Trophoblast cell (in vitro differentiated cells and primary cell): ENCODE data around the gene SDK2.

Experiments
- DNase-seq, 2 donors: peaks; one replicate each; pipeline ENCODE4 v3.0.0-alpha.2; 2016
- H2AFZ ChIP-seq: 2 replicates; pipeline ENCODE4 v1.6.1; 2013; ENCODE audit warnings: low read length, moderate library complexity, mild to moderate bottlenecking; ENCODE audit not compliant: insufficient read depth, poor library complexity
- H2AK5ac ChIP-seq: 2 replicates; pipeline ENCODE4 v1.6.1; 2013; ENCODE audit warnings: mild to moderate bottlenecking, low read length
- H2BK120ac ChIP-seq: 2 replicates; pipeline ENCODE4 v1.6.1; 2013; ENCODE audit warnings: low read length, mild to moderate bottlenecking, moderate library complexity; ENCODE audit not compliant: insufficient read depth, poor library complexity
- H2BK12ac ChIP-seq: 2 replicates; pipeline ENCODE4 v1.6.1; 2013; ENCODE audit warnings: mild to moderate bottlenecking, low read length, moderate library complexity
- H2BK5ac ChIP-seq: 2 replicates; pipeline ENCODE4 v1.6.1; 2013; ENCODE audit warnings: low read length, low read depth, moderate library complexity, mild to moderate bottlenecking; ENCODE audit not compliant: poor library complexity
- H3K14ac ChIP-seq: 2 replicates; pipeline ENCODE4 v1.6.1; 2013; ENCODE audit warnings: mild to moderate bottlenecking, low read length
- H3K18ac ChIP-seq: 2 replicates; pipeline ENCODE4 v1.6.1; 2013; ENCODE audit warnings: mild to moderate bottlenecking, low read length
- H3K23ac ChIP-seq: 2 replicates; pipeline ENCODE4 v1.6.1; 2013; ENCODE audit warnings: low read length
- H3K27ac ChIP-seq: 2 replicates; pipeline ENCODE4 v1.5.1; 2013; ENCODE audit warnings: low read depth, mild to moderate bottlenecking, inconsistent platforms, low read length, moderate library complexity
- H3K27me3 ChIP-seq: 2 replicates; pipeline ENCODE4 v1.6.1; 2013; ENCODE audit warnings: inconsistent platforms, mild to moderate bottlenecking, low read length, moderate library complexity; ENCODE audit not compliant: insufficient read depth
- H3K36me3 ChIP-seq, 2 experiments: 1 replicate in 1 of 2; 2 replicates in 1 of 2; pipeline ENCODE4 v1.6.1; 2013; ENCODE audit warnings: low read length in 2 of 2, mild to moderate bottlenecking in 2 of 2, moderate library complexity in 1 of 2; ENCODE audit not compliant: insufficient read depth in 2 of 2, control insufficient read depth in 1 of 2
- H3K4ac ChIP-seq: 2 replicates; pipeline ENCODE4 v1.6.1; 2013; ENCODE audit warnings: low read depth, mild to moderate bottlenecking, low read length, moderate library complexity
- H3K4me1 ChIP-seq, 2 experiments: 1 replicate in 1 of 2; 2 replicates in 1 of 2; pipeline ENCODE4 v1.6.1; 2013; ENCODE audit warnings: low read length in 2 of 2, mild to moderate bottlenecking in 2 of 2, moderate library complexity in 1 of 2; ENCODE audit not compliant: insufficient read depth in 2 of 2, control insufficient read depth in 1 of 2
- H3K4me2 ChIP-seq: 2 replicates; pipeline ENCODE4 v1.6.1; 2013; ENCODE audit warnings: inconsistent platforms, mild to moderate bottlenecking, low read length, moderate library complexity
- H3K4me3 ChIP-seq: 2 replicates; pipeline ENCODE4 v1.5.1; 2013; ENCODE audit warnings: mild to moderate bottlenecking, low read depth, low read length, inconsistent platforms
- H3K79me1 ChIP-seq: one replicate; pipeline ENCODE4 v1.6.1; 2013; ENCODE audit warnings: low read length
- H3K79me2 ChIP-seq: 2 replicates; pipeline ENCODE4 v1.6.1; 2013; ENCODE audit warnings: low read length, mild to moderate bottlenecking; ENCODE audit not compliant: control insufficient read depth, insufficient read depth, poor library complexity
- H3K9ac ChIP-seq: 2 replicates; pipeline ENCODE4 v1.6.1; 2013; ENCODE audit warnings: mild to moderate bottlenecking, low read length
- H3K9me3 ChIP-seq: 2 replicates; pipeline ENCODE4 v1.6.1; 2013; ENCODE audit warnings: low read depth, mild to moderate bottlenecking, control low read depth, inconsistent platforms, low read length; ENCODE audit not compliant: insufficient read depth
- H4K12ac ChIP-seq: 2 replicates; pipeline ENCODE4 v1.6.1; 2013; ENCODE audit warnings: low read depth, mild to moderate bottlenecking, low read length, moderate library complexity
- H4K8ac ChIP-seq: 2 replicates; pipeline ENCODE4 v1.6.1; 2013; ENCODE audit warnings: low read depth, mild to moderate bottlenecking, low read length, moderate library complexity
- H4K91ac ChIP-seq: one replicate; pipeline ENCODE4 v1.6.1; 2013; ENCODE audit warnings: low read depth, mild to moderate bottlenecking, low read length, moderate library complexity
- WGBS: extraction: QIAGEN DNeasy Blood & Tissue Kit; methylation state at CpG from one replicate; pipeline ENCODE4 v1.1.7; 2013; ENCODE audit warnings: missing lambda C conversion rate; ENCODE audit not compliant: insufficient read length, insufficient coverage; ENCODE audit errors: extremely low coverage; 5-methylcytosine and 5-hydroxymethylcytosine counted together

Gene SDK2

GRCh38 chr17:73376636-73377035 is 267.6 kb downstream of the SDK2 start:
- Histone ChIP-seq H3K4ac (no peak overlapping the region), H3K27me3 (no peaks in the 10 kb centered on the region), H3K18ac (no peak overlapping the region), H2BK12ac (no peak overlapping the region), H3K4me1 (no peaks in the 10 kb centered on the region), H4K12ac (no peak overlapping the region), H3K14ac (no peak overlapping the region), H3K79me2 (no peaks in the 10 kb centered on the region), H3K23ac (no peak overlapping the region), H2BK5ac (no peak overlapping the region), H3K36me3 (peaks cover 4 to 13% of the 10 kb centered on the region in 2 experiments), H3K27ac (no peak overlapping the region), H3K4me2 (no peak overlapping the region), H4K8ac (no peak overlapping the region), H3K79me1 (no peaks in the 10 kb centered on the region), H3K4me3 (no peak overlapping the region), H3K9ac (no peak overlapping the region), H2BK120ac (no peak overlapping the region), H2AFZ (no peak overlapping the region), H4K91ac (no peak overlapping the region), H3K9me3 (peaks cover 2% of the 10 kb centered on the region), H2AK5ac (no peak overlapping the region)
- no peak for DNase-seq
- WGBS = no CpG with 5 or more reads among the region's 3 CpGs

DNA sequence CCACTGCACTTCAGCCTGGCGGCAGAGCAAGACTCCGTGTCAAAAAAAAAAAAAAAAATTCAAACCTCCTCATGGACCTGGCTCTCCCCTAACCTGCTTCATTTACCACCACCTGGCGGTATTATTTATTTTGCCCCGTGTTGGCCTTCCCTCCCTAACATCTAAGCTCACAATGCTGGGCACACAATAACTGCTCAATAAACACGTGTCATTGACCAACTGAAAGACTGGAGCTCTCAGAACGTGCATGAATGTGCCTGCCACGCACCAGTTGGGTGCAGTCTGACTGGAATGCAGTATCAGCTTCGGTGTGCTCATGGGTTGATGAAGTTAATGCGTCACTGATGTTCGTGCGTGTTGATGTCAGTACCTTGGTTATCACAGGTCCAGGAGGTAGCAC is 268.1 kb downstream of the SDK2 start:
- Histone ChIP-seq H3K4me3 (no peak overlapping the region), H3K14ac (no peak overlapping the region), H2BK12ac (no peak overlapping the region), H3K9ac (no peak overlapping the region), H3K4me2 (no peak overlapping the region), H2AK5ac (no peak overlapping the region), H3K9me3 (peaks cover 2% of the 10 kb centered on the region), H4K12ac (no peak overlapping the region), H4K8ac (no peak overlapping the region), H3K79me2 (no peaks in the 10 kb centered on the region), H3K27ac (no peak overlapping the region), H3K23ac (no peak overlapping the region), H2AFZ (no peak overlapping the region), H4K91ac (no peak overlapping the region), H3K79me1 (no peaks in the 10 kb centered on the region), H2BK120ac (no peak overlapping the region), H2BK5ac (no peak overlapping the region), H3K18ac (no peak overlapping the region), H3K36me3 (peaks cover 4 to 13% of the 10 kb centered on the region in 2 experiments), H3K27me3 (no peaks in the 10 kb centered on the region), H3K4me1 (no peaks in the 10 kb centered on the region), H3K4ac (no peak overlapping the region)
- WGBS = no CpG with 5 or more reads among the region's 11 CpGs
- no peak for DNase-seq

DNA sequence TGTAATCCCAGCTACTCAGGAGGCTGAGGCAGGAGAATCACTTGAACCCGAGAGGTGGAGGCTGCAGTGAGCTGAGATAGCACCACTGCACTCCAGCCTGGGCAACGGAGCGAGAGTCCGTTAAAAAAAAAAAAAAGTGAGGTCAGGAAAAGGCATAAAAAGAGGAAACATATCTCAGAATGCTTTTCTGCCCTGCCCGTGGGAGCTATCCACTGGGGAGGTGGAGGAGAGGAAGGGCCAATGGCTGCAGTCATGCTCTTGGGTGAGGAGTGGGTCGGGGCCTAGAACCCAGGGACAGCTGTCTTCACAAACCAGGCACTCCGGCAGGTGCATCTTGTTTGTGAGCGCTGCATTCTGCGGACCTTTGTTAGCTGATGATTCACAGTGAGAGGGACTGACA is 272.4 kb downstream of the SDK2 start:
- no peak for DNase-seq
- H4K12ac ChIP-seq = no peak overlapping the region
- no peaks in the 10 kb centered on the region for H3K79me1 ChIP-seq
- no peak overlapping the region for H4K8ac ChIP-seq
- no peak overlapping the region for H4K91ac ChIP-seq
- no peak overlapping the region for H2BK5ac ChIP-seq
- no peak overlapping the region for H2BK12ac ChIP-seq
- H2BK120ac ChIP-seq = no peak overlapping the region
- H3K18ac ChIP-seq = no peak overlapping the region
- H3K79me2 ChIP-seq = no peaks in the 10 kb centered on the region
- H3K27ac ChIP-seq = no peak overlapping the region
- no peak overlapping the region for H3K14ac ChIP-seq
- WGBS = no CpG with 5 or more reads among the region's 9 CpGs
- no peak overlapping the region for H3K4me2 ChIP-seq
- no peak overlapping the region for H2AFZ ChIP-seq
- peaks cover 3 to 7% of the 10 kb centered on the region in 2 experiments for H3K36me3 ChIP-seq
- no peaks in the 10 kb centered on the region for H3K4me1 ChIP-seq
- no peak overlapping the region for H3K4me3 ChIP-seq
- no peak overlapping the region for H2AK5ac ChIP-seq
- H3K27me3 ChIP-seq = no peaks in the 10 kb centered on the region
- peaks cover under 1% of the 10 kb centered on the region for H3K9me3 ChIP-seq
- no peak overlapping the region for H3K9ac ChIP-seq
- no peak overlapping the region for H3K4ac ChIP-seq
- no peak overlapping the region for H3K23ac ChIP-seq

GRCh38 chr17:73371285-73371684 is 273.0 kb downstream of the SDK2 start:
- H3K27ac ChIP-seq = no peak overlapping the region
- no peak overlapping the region for H3K14ac ChIP-seq
- no peaks in the 10 kb centered on the region for H3K27me3 ChIP-seq
- no peak overlapping the region for H3K4ac ChIP-seq
- no peaks in the 10 kb centered on the region for H3K79me1 ChIP-seq
- no peak overlapping the region for H2AFZ ChIP-seq
- no peak overlapping the region for H4K8ac ChIP-seq
- H3K4me1 ChIP-seq = no peaks in the 10 kb centered on the region
- no peak overlapping the region for H3K9ac ChIP-seq
- H2BK12ac ChIP-seq = no peak overlapping the region
- H4K12ac ChIP-seq = no peak overlapping the region
- no peak overlapping the region for H3K4me3 ChIP-seq
- no peak overlapping the region for H2BK120ac ChIP-seq
- no peak overlapping the region for H4K91ac ChIP-seq
- WGBS = no CpG with 5 or more reads among the region's 6 CpGs
- no peak overlapping the region for H3K18ac ChIP-seq
- H3K23ac ChIP-seq = no peak overlapping the region
- DNase-seq = no peak
- peaks cover 0 to 3% of the 10 kb centered on the region in 2 experiments for H3K36me3 ChIP-seq
- H2AK5ac ChIP-seq = no peak overlapping the region
- no peak overlapping the region for H3K4me2 ChIP-seq
- H3K9me3 ChIP-seq = no peaks in the 10 kb centered on the region
- H2BK5ac ChIP-seq = no peak overlapping the region
- H3K79me2 ChIP-seq = no peaks in the 10 kb centered on the region
